ENCODE measurements around the gene PDE4C. TPM values are rescaled to one million over a fixed set of nuclear protein-coding genes. Genes with fewer than 3 reads are reported as not detected.

The PDE4C gene
- total RNA-seq, 1 experiment from 2014 or later: 0.90 TPM

- H3K4me3 Mint-ChIP-seq (ENCODE audit: low read depth, unreplicated experiment): no peak overlapping the region
- DNase-seq: no peak
- TF ChIP-seq CTCF (IDR thresholded peaks at IDR 0.05; ENCODE audit: unreplicated experiment): no peak
- BruUV-seq (replicated peaks): no TSS peak
- CTCF ChIA-PET: no interaction called here
- H3K4me1 Mint-ChIP-seq (ENCODE audit: low read depth, unreplicated experiment): no peaks in the 10 kb centered on the region
- no peaks in the 10 kb centered on the region for H3K9me3 Mint-ChIP-seq (ENCODE audit: low read depth, unreplicated experiment)
- H3K27ac Mint-ChIP-seq (ENCODE audit: unreplicated experiment): no peak overlapping the region
- H3K27me3 Mint-ChIP-seq (ENCODE audit: unreplicated experiment): no peaks in the 10 kb centered on the region
- intact Hi-C loops (cut with micrococcal nuclease; ENCODE audit: unreplicated experiment): no loop called here
- H3K36me3 Mint-ChIP-seq (ENCODE audit: insufficient read depth, unreplicated experiment): peaks cover 5% of the 10 kb centered on the region
These were observed 39.3 kb upstream of the PDE4C start for GRCh38 chr19:18265582-18265981.

- no peak for TF ChIP-seq CTCF (IDR thresholded peaks at IDR 0.05; ENCODE audit: unreplicated experiment)
- CTCF ChIA-PET: no interaction called here
- H3K4me1 Mint-ChIP-seq (ENCODE audit: low read depth, unreplicated experiment): no peaks in the 10 kb centered on the region
- intact Hi-C loops (cut with micrococcal nuclease; ENCODE audit: unreplicated experiment): no loop called here
- H3K27me3 Mint-ChIP-seq (ENCODE audit: unreplicated experiment): no peaks in the 10 kb centered on the region
- H3K36me3 Mint-ChIP-seq (ENCODE audit: insufficient read depth, unreplicated experiment): peaks cover 5% of the 10 kb centered on the region
- no peak overlapping the region for H3K27ac Mint-ChIP-seq (ENCODE audit: unreplicated experiment)
- H3K9me3 Mint-ChIP-seq (ENCODE audit: low read depth, unreplicated experiment): no peaks in the 10 kb centered on the region
- DNase-seq: no peak
- BruUV-seq (replicated peaks): no TSS peak
- H3K4me3 Mint-ChIP-seq (ENCODE audit: low read depth, unreplicated experiment): no peak overlapping the region
These were observed 38.8 kb upstream of the PDE4C start for GRCh38 chr19:18264971-18265540.

- peaks cover 5% of the 10 kb centered on the region for H3K36me3 Mint-ChIP-seq (ENCODE audit: insufficient read depth, unreplicated experiment)
- intact Hi-C loops (cut with micrococcal nuclease; ENCODE audit: unreplicated experiment): no loop called here
- CTCF ChIA-PET: no interaction called here
- DNase-seq: no peak
- H3K27me3 Mint-ChIP-seq (ENCODE audit: unreplicated experiment): no peaks in the 10 kb centered on the region
- no peak overlapping the region for H3K27ac Mint-ChIP-seq (ENCODE audit: unreplicated experiment)
- no peak for TF ChIP-seq CTCF (IDR thresholded peaks at IDR 0.05; ENCODE audit: unreplicated experiment)
- H3K4me1 Mint-ChIP-seq (ENCODE audit: low read depth, unreplicated experiment): no peaks in the 10 kb centered on the region
- no TSS peak for BruUV-seq (replicated peaks)
- no peak overlapping the region for H3K4me3 Mint-ChIP-seq (ENCODE audit: low read depth, unreplicated experiment)
- no peaks in the 10 kb centered on the region for H3K9me3 Mint-ChIP-seq (ENCODE audit: low read depth, unreplicated experiment)
These were observed 38.1 kb upstream of the PDE4C start for GRCh38 chr19:18264137-18264854.

GRCh38 chr19:18263324-18264136 lies 37.3 kb upstream of the PDE4C start:
- CTCF ChIA-PET: no interaction called here
- intact Hi-C loops (cut with micrococcal nuclease; ENCODE audit: unreplicated experiment): no loop called here
- DNase-seq: no peak
- Mint-ChIP-seq H3K4me3 (ENCODE audit: low read depth, unreplicated experiment) (no peak overlapping the region), H3K27ac (ENCODE audit: unreplicated experiment) (no peak overlapping the region), H3K27me3 (ENCODE audit: unreplicated experiment) (no peaks in the 10 kb centered on the region), H3K36me3 (ENCODE audit: insufficient read depth, unreplicated experiment) (peaks cover 5% of the 10 kb centered on the region), H3K4me1 (ENCODE audit: low read depth, unreplicated experiment) (no peaks in the 10 kb centered on the region), H3K9me3 (ENCODE audit: low read depth, unreplicated experiment) (no peaks in the 10 kb centered on the region)
- no TSS peak for BruUV-seq (replicated peaks)
- no peak for TF ChIP-seq CTCF (IDR thresholded peaks at IDR 0.05; ENCODE audit: unreplicated experiment)

Data from Calu3 (cell line).